Omental fat pad (tissue), 4 donors: ENCODE data around the gene HTRA3. TPM values are rescaled to one million over a fixed set of nuclear protein-coding genes. Genes with fewer than 3 reads are reported as not detected.

ENCODE experiments used
- ATAC-seq: fragments of 150-250 bp; one replicate; pipeline ENCODE4 v1.9.1; 2016; ENCODE audit warnings: mild to moderate bottlenecking, moderate library complexity; ENCODE audit not compliant: low FRiP score
- DNase-seq: peaks from one replicate; pipeline ENCODE4 v3.0.0-alpha.2; 2019; ENCODE audit warnings: low spot score
- total RNA-seq, 4 donors: library from RNA; depleted of rRNA; stranded (reverse); fragments of >200 nt; gene quantifications; one replicate each; pipeline ENCODE4 v1.1.0, GENCODE V29; 2016
- TF ChIP-seq, protein P1 (sequence below), 3 donors: fragments of 450-650 bp; IDR thresholded peaks; one replicate each; pipeline ENCODE4 v1.5.1; 2016 to 2017; ENCODE audit warnings: antibody characterized with exemption in 3 of 3, mild to moderate bottlenecking in 3 of 3, moderate library complexity in 2 of 3

The HTRA3 gene
- total RNA-seq, 4 donors from 2014 or later = 15.8 to 147 (median 23.3) TPM

DNA sequence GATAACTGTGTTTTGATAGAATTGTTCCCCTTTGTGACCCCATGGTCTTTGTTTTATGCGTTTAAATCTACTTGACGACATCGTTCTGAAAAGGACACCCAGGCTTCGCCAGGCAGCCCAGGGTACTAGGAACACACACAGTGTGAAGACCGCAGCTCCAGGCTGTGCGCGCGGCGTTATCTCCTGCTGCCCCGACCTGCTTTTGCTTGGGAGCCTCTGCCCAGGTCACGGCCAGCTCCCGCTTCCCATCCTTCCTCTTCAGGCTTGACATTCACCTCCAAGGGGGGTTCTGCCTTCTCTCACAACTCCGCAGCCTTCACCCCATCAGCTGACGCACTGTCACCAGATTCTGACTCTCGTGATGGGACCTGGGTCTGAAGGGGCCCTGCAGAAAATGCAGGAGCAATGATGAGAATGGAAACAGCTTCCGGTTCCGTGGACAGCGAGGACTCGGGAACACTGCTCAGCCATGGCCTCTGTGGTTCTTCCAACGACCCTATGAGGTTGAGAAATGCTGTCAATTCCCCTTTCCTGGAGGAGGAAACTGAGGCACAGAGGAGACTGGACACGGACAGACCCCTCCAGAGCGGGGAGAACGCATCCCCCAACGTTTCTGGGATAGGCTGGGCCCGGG is 536 bp upstream of the HTRA3 start:
- DNase-seq (no peak), ATAC-seq (no peak)
- TF ChIP-seq, protein P1, sequence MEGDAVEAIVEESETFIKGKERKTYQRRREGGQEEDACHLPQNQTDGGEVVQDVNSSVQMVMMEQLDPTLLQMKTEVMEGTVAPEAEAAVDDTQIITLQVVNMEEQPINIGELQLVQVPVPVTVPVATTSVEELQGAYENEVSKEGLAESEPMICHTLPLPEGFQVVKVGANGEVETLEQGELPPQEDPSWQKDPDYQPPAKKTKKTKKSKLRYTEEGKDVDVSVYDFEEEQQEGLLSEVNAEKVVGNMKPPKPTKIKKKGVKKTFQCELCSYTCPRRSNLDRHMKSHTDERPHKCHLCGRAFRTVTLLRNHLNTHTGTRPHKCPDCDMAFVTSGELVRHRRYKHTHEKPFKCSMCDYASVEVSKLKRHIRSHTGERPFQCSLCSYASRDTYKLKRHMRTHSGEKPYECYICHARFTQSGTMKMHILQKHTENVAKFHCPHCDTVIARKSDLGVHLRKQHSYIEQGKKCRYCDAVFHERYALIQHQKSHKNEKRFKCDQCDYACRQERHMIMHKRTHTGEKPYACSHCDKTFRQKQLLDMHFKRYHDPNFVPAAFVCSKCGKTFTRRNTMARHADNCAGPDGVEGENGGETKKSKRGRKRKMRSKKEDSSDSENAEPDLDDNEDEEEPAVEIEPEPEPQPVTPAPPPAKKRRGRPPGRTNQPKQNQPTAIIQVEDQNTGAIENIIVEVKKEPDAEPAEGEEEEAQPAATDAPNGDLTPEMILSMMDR (IDR thresholded peaks at IDR 0.05) = no peak

DNA sequence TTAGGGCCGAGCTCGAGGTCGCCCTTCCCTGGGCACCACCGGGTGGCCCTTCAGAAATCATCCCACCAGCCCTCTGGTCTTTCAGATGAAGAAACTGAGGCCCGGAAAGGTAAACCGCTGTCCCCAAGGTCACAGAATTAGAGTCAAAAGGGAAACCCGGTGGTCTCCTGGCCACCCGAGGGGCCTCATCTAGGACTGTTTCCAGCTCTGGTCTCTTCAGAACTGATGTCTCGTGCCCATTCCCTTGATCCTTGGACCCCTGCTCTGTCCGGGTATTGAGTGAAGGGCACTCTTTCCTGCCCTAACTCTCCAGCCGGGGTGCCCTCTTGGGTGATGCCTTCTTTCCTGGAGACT is 841 bp downstream of the HTRA3 start:
- TF ChIP-seq, protein P1 (IDR thresholded peaks at IDR 0.05) = no peak
- no peak for DNase-seq
- ATAC-seq = no peak

DNA sequence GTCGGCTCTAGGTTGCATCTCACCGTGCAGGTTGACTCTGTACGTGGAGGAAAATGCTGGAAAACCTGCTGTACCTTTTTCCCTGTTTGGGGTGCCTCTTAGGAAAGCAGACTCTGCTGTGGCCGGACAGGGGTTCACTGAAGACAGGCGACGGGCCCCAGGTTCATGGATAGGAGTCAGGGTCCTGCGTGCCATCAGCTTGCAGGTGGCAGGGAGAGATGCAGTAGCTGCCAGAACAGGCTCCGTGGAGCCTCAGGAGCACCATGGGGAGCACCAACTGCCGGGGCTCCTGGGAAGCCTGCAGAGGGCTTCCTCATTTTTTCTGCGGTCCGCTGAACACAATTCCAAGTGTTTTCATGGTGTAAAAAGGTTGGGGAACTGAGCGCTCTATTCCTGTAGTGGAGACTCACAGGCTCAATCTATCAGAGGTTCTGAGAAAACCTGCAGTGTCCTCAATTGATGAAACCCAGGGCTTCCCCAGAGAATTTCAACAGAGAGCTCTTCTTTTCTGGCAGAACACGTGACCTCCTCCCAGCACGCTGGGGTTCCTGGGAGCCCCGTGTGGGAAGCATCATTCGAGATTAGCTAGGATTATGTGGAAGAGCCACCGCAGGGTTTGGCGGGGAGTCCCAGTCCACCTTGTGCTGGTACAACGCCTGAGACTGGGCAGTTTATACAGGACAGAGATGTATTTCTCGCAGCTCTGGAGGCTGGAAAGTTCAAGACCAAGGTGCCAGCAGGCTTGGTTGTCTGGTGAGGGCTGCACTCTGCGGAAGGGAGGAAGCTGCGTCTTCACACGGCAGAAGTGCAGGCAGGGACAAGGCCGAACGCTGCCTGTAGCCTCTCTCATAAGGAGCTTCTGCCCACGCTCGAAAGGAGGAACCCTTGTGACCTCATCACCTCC is 1.6 kb downstream of the HTRA3 start:
- ATAC-seq (no peak), DNase-seq (no peak)
- TF ChIP-seq, protein P1 (IDR thresholded peaks at IDR 0.05) = no peak

GRCh38 chr4:8271821-8272220 is 2.3 kb downstream of the HTRA3 start:
- ATAC-seq = no peak
- no peak for DNase-seq
- TF ChIP-seq, protein P1 (IDR thresholded peaks at IDR 0.05) = no peak

DNA sequence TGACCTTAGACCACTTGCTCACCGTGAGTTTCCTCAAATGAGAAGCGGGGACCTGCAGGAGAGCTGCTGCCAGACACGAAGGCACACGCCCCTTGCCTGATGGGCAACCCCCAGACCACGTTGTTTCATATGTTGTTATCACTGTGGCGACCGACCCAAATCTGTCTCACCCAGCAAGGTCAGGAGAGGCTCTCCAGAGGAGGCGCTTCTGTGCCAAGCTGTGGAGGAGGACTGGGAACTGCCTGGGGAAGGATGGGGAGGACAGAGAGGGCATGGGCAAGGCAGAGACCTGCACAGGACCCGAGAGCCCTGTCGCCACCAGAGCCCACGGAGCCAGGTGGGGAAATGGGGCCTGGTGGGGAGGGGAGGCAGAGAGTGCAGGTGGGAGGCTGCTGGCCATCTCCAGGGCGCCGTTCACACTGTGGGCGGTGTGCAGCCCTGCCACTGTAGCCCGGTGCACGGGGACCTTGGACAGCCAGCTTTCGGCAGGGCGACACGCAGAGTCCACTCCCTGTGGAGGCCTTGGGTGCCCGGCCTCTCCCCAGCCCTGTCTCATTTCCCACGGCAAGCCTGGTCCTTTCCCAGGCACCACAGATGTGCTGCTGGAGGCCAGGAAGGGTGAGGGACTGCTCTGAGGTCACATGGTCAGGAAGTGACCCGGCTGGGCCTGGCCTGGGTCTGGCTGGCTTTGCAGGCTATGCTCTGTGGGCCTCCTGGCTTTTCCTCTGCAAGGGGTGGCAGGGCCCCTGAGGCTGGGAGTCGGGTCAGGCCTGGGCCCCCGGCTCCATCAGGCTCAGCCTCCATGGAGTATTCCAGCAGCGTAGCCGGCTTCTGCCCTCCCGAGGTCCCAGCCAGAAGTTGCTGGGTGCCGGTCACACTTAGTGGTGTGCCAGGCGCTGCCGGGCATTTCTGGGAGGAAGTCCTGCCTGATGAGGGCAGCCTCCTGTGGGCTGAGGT is 3.2 kb downstream of the HTRA3 start:
- DNase-seq = no peak
- no peak for ATAC-seq
- TF ChIP-seq, protein P1 (IDR thresholded peaks at IDR 0.05) = no peak

GRCh38 chr4:8273450-8273849 is 3.9 kb downstream of the HTRA3 start:
- no peak for DNase-seq
- TF ChIP-seq, protein P1 (IDR thresholded peaks at IDR 0.05) = no peak

More at GRCh38 chr4:8273450-8273849, 3.9 kb downstream of the HTRA3 start:
- ATAC-seq = no peak
